Measurements from ENCODE around the gene ATP9A. TPM values are rescaled to one million over a fixed set of nuclear protein-coding genes. Genes with fewer than 3 reads are reported as not detected.

Gene ATP9A
- total and polyA plus RNA-seq, 3 donors from 2014 or later: 46.4 to 128 (median 89.3) TPM

- Histone ChIP-seq H3K36me3 (ENCODE audit: low read depth, missing control alignments) (no peaks in the 10 kb centered on the region), H3K9me3 (no peaks in the 10 kb centered on the region), H3K27me3 (no peaks in the 10 kb centered on the region), H3K4me3 (peak overlapping the region; percentile 39 to 63), H3K27ac (peak overlapping the region; percentile 40 to 79), H3K4me1 (peaks cover 30% of the 10 kb centered on the region)
- no peak for TF ChIP-seq POLR2A (IDR thresholded peaks at IDR 0.05)
- no peak for TF ChIP-seq CTCF (IDR thresholded peaks at IDR 0.05)
- 0% methylated on average over 15 to 76 of the region's 76 CpGs for WGBS, 2 donors
- DNase-seq: peak; percentile 83
- intact Hi-C loops (cut with DNase I; ENCODE audit: low total_unique reads): no loop called here
Observed at GRCh38 chr20:51562332-51563173, 205.6 kb downstream of the ATP9A start.

- intact Hi-C loops (cut with DNase I; ENCODE audit: low total_unique reads): no loop called here
- Histone ChIP-seq H3K36me3 (ENCODE audit: low read depth, missing control alignments) (no peaks in the 10 kb centered on the region), H3K4me1 (peaks cover 30% of the 10 kb centered on the region), H3K27ac (peak overlapping the region; percentile 40 to 79), H3K9me3 (no peaks in the 10 kb centered on the region), H3K4me3 (peak overlapping the region; percentile 39 to 63), H3K27me3 (no peaks in the 10 kb centered on the region)
- 1% methylated on average over 10 of the region's 10 CpGs for WGBS, 2 donors
- no peak for DNase-seq
- TF ChIP-seq CTCF (IDR thresholded peaks at IDR 0.05) (no peak), POLR2A (IDR thresholded peaks at IDR 0.05) (no peak)
Observed at GRCh38 chr20:51562027-51562331, 206.2 kb downstream of the ATP9A start.

DNA sequence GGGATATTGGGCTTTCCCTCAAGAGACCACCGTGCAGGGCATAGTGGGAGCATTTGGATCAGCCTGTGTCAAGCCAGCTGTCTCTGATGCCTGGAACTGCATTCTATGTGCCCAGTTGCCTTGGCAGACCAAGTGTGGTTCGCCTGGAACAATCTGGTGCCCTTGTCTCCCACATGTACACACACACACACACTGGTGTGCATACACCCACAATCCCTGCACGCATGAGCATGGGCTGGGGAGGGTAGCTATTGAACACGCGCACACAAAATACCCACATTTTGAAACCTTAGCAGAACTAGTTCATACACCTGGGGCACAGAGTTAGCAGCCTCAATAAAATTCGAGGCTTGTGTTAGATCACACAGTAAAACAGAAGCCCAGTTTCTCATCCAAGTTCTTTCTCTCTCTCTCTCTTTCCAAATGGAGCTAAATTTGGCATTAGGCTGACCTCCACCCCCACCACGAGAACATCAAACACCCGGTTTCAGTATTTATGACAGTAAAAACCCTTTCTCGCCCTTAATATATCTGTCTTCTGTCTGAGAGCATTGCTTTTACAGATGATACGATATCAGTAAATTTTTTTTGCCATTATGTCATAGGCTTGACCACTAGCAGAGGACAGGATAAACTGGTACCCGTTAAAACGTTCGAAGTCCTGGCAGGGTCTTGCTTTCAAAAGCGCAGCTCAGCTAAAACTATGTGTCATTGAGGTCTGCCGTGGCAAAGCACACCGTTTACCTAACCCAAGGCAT is 207.5 kb downstream of the ATP9A start:
- no peak for DNase-seq
- H3K27ac ChIP-seq: no peak overlapping the region
- WGBS, 2 donors: 18 to 24% methylated on average over 16 of the region's 16 CpGs
- no peaks in the 10 kb centered on the region for H3K27me3 ChIP-seq
- intact Hi-C loops (cut with DNase I; ENCODE audit: low total_unique reads): no loop called here
- no peak overlapping the region for H3K4me3 ChIP-seq
- peaks cover 30% of the 10 kb centered on the region for H3K4me1 ChIP-seq
- no peaks in the 10 kb centered on the region for H3K36me3 ChIP-seq (ENCODE audit: low read depth, missing control alignments)
- H3K9me3 ChIP-seq: no peaks in the 10 kb centered on the region
- TF ChIP-seq POLR2A (IDR thresholded peaks at IDR 0.05) (no peak), CTCF (IDR thresholded peaks at IDR 0.05) (no peak)

DNA sequence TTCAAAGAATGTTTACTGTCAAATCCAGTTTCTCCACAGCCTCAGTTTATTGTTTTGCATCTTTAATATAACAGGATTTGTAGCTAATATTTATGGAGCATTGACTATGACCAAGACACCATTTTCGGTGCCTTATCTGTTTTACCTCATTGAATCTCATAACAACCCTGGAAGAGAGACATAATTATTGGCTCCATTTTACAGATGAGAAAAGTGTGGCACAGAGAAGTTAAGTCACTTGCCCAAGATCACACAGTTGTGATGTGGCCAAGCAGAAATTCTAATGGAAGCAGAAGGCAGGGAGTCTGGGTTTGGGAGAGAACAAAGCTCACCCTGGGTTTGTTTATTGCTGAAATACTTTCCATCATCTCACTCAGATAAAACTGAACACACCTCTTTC is 208.1 kb downstream of the ATP9A start:
- H3K36me3 ChIP-seq (ENCODE audit: low read depth, missing control alignments): no peaks in the 10 kb centered on the region
- WGBS, 2 donors: 70 to 89% methylated on average over 1 of the region's 1 CpG
- intact Hi-C loops (cut with DNase I; ENCODE audit: low total_unique reads): no loop called here
- peaks cover 27% of the 10 kb centered on the region for H3K4me1 ChIP-seq
- H3K9me3 ChIP-seq: no peaks in the 10 kb centered on the region
- H3K27ac ChIP-seq: no peak overlapping the region
- DNase-seq: no peak
- TF ChIP-seq CTCF (IDR thresholded peaks at IDR 0.05) (no peak), POLR2A (IDR thresholded peaks at IDR 0.05) (no peak)
- no peaks in the 10 kb centered on the region for H3K27me3 ChIP-seq
- no peak overlapping the region for H3K4me3 ChIP-seq

Data from testis (tissue), 3 donors.